ENCODE measurements around the gene CDKN2AIPNL.

Gene CDKN2AIPNL

GRCh38 chr5:134411546-134412266, at the start of gene CDKN2AIPNL:
TSS of gene CDKN2AIPNL (minus strand) at chr5:134411881. CDS start at chr5:134411854, 27 bp downstream.
- peak; percentile 94 for DNase-seq

GRCh38 chr5:134460551-134460950, 48.9 kb upstream of the CDKN2AIPNL start:
- DNase-seq, result no peak

- no peak for DNase-seq
Observed at GRCh38 chr5:134459491-134459890, 47.8 kb upstream of the CDKN2AIPNL start.

- no peak for DNase-seq
Observed at GRCh38 chr5:134459010-134459403, 47.3 kb upstream of the CDKN2AIPNL start.

- no peak for DNase-seq
Observed at GRCh38 chr5:134458234-134459009, 46.7 kb upstream of the CDKN2AIPNL start.

GRCh38 chr5:134457801-134458200, 46.1 kb upstream of the CDKN2AIPNL start:
- no peak for DNase-seq

- no peak for DNase-seq
Observed at GRCh38 chr5:134456825-134457224, 45.1 kb upstream of the CDKN2AIPNL start.

- no peak for DNase-seq
Observed at GRCh38 chr5:134455466-134455865, 43.8 kb upstream of the CDKN2AIPNL start.

- DNase-seq, result no peak
Observed at GRCh38 chr5:134453016-134453415, 41.3 kb upstream of the CDKN2AIPNL start.

GRCh38 chr5:134451936-134452505, 40.3 kb upstream of the CDKN2AIPNL start:
- no peak for DNase-seq

GRCh38 chr5:134451225-134451935, 39.7 kb upstream of the CDKN2AIPNL start:
- DNase-seq, result no peak

- no peak for DNase-seq
Observed at GRCh38 chr5:134450374-134450773, 38.7 kb upstream of the CDKN2AIPNL start.

- DNase-seq, result no peak
Observed at GRCh38 chr5:134449167-134449566, 37.5 kb upstream of the CDKN2AIPNL start.

GRCh38 chr5:134447815-134448520, 36.3 kb upstream of the CDKN2AIPNL start:
- DNase-seq, result no peak

- no peak for DNase-seq
Observed at GRCh38 chr5:134446938-134447337, 35.3 kb upstream of the CDKN2AIPNL start.

GRCh38 chr5:134445856-134446818, 34.5 kb upstream of the CDKN2AIPNL start:
- DNase-seq, result no peak

GRCh38 chr5:134444941-134445471, 33.3 kb upstream of the CDKN2AIPNL start:
- DNase-seq, result no peak

GRCh38 chr5:134440201-134440755, 28.6 kb upstream of the CDKN2AIPNL start:
- DNase-seq, result no peak

GRCh38 chr5:134439210-134439654, 27.6 kb upstream of the CDKN2AIPNL start:
- peak; percentile 77 for DNase-seq

GRCh38 chr5:134438721-134439123, 27.0 kb upstream of the CDKN2AIPNL start:
- no peak for DNase-seq

Measured in right forelimb (tissue), 1 donor.